ENCODE measurements around the gene SLC15A4. TPM values are rescaled to one million over a fixed set of nuclear protein-coding genes. Genes with fewer than 3 reads are reported as not detected.

Gene SLC15A4
- total RNA-seq, 1 experiment from 2014 or later = 21.6 TPM

DNA sequence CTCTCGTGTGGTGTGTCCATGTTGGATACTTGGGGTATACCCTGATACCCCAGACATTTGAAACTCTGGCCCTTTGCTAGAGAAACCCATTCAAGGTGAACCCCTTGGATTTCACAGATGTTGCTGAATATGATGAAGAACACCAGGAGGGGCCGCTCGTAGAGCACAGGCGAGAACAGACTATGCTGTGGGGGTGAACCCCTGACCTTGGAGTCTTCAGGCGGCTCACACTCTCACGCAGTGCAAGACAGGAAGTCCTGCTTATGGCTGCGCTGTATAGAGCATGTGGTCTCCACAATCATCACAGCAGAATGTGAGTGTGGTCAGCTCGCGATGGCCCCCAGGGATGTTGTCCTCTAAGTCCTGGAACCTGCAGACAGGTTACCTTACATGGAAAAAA is 60.4 kb downstream of the SLC15A4 start:
- H3K27me3 Mint-ChIP-seq (ENCODE audit: low read depth) = peaks cover 47% of the 10 kb centered on the region
- no peak for TF ChIP-seq CTCF (conservative IDR thresholded peaks at IDR 0.05)
- H4K20me1 ChIP-seq (ENCODE audit: control insufficient read depth, insufficient read depth, insufficient read length) = no peaks in the 10 kb centered on the region
- H3K79me2 ChIP-seq (ENCODE audit: insufficient read depth, low read length) = no peaks in the 10 kb centered on the region
- no peak overlapping the region for H4K8ac ChIP-seq (replicated peaks; ENCODE audit: insufficient read length, low read depth, low read length)
- H3K79me1 ChIP-seq (ENCODE audit: insufficient read depth, low read depth, low read length, poor library complexity, severe bottlenecking) = no peaks in the 10 kb centered on the region
- peaks cover 16 to 26% of the 10 kb centered on the region in 2 experiments for H3K4me1 Mint-ChIP-seq
- H3K4me3 Mint-ChIP-seq = no peak overlapping the region
- H3K27ac ChIP-seq (ENCODE audit: insufficient read length, low read depth, low read length) = no peak overlapping the region
- H3K9me3 ChIP-seq (ENCODE audit: control insufficient read depth, low read depth, low read length) = no peaks in the 10 kb centered on the region
- no peaks in the 10 kb centered on the region for H3K23me2 ChIP-seq (ENCODE audit: insufficient read length, low read depth, low read length, poor library complexity, severe bottlenecking)
- H2BK12ac ChIP-seq (ENCODE audit: insufficient read length, low read depth, low read length) = no peak overlapping the region
- no peak overlapping the region for H2BK120ac ChIP-seq (ENCODE audit: low read depth, low read length, poor library complexity, severe bottlenecking)
- H3K4me2 ChIP-seq (ENCODE audit: insufficient read depth, insufficient read length, low read length) = no peak overlapping the region
- H3K27me3 ChIP-seq (ENCODE audit: insufficient read depth, low read length) = no peaks in the 10 kb centered on the region; the same call in 1 of the 2 replicates
- H2AK5ac ChIP-seq (ENCODE audit: insufficient read length, low read length) = no peak overlapping the region
- no CpG with 5 or more reads among the region's 9 CpGs for WGBS (ENCODE audit: extremely low coverage, insufficient read length, low lambda C conversion rate)
- no peak overlapping the region for H2BK5ac ChIP-seq (ENCODE audit: insufficient read length, low read length)
- H4K5ac ChIP-seq (ENCODE audit: insufficient read length, low read depth, low read length) = no peak overlapping the region
- no peak overlapping the region for H3K9ac ChIP-seq (ENCODE audit: extremely low read depth, insufficient read length, low read length)
- no peak overlapping the region for H3K14ac ChIP-seq (ENCODE audit: insufficient read depth, low read length)
- no peak overlapping the region for H2BK15ac ChIP-seq (ENCODE audit: low read depth, low read length)
- no peak overlapping the region for H4K91ac ChIP-seq (ENCODE audit: insufficient read length, low read depth, low read length)
- H3K27ac Mint-ChIP-seq = no peak overlapping the region
- H2BK20ac ChIP-seq (ENCODE audit: low read depth, low read length, poor library complexity, severe bottlenecking) = no peak overlapping the region
- H3K23ac ChIP-seq (ENCODE audit: insufficient read length, low read depth, low read length) = no peak overlapping the region
- no peaks in the 10 kb centered on the region; the same call in 1 of the 2 replicates for H3K4me1 ChIP-seq (ENCODE audit: insufficient read depth, low read length)
- no peak overlapping the region for H2AFZ ChIP-seq (ENCODE audit: low read length)
- no peak for DNase-seq
- H3K36me3 Mint-ChIP-seq (ENCODE audit: insufficient read depth in 1 of 3, low read depth in 3 of 3) = no peaks in the 10 kb centered on the region
- H3K9me3 Mint-ChIP-seq = no peaks in the 10 kb centered on the region
- no peak overlapping the region for H3K56ac ChIP-seq (ENCODE audit: insufficient read length, low read depth, low read length)
- H3T11ph ChIP-seq (ENCODE audit: low read length) = no peak overlapping the region
- no peak overlapping the region for H3K18ac ChIP-seq (ENCODE audit: insufficient read length, low read depth, low read length)
- no peak overlapping the region for H3K4ac ChIP-seq (ENCODE audit: low read depth, low read length)
